Stimulated activated CD8-positive, alpha-beta memory T cell treated with anti-CD3 and anti-CD28 coated beads, Interleukin-15, amount 100 ng/mL, for 48 hours (primary cell): ENCODE data around the gene EZR.

Source experiments
- DNase-seq, 2 donors: peaks; one replicate each; pipeline ENCODE4 v3.0.0-alpha.2; 2020; ENCODE audit warnings: low read depth in 2 of 2

EZR gene

DNA sequence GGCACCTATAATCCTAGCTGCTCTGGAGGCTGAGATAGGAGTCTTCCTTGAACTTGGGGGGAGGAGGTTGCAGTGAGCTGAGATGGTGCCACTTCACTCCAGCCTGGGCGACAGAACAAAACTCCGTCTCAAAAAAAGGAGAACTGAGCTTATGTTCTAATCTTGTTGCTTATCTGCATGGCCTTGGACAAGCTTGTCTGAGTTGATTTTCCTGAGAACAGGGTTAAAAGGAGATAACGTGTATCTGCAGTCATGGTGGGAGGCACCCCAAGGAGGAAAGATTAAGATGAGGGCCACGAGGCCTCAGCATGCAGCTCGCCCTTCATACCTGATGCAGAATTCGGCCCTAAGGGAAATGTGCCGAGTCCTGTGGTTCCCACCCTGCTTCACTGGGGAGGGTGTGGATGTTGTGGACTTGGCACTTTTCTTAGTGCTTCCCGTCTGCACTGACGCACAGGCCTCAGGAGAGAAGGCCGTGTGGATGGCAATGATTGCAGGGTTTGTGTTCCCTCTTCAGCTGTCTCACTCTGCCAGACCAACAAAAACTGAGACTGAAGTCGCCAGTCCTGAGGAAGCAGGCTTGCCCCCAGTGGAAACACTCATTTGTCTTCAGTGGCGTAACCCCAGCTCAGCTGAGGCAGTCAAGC, 56.3 kb downstream of the EZR start:
- no peak for DNase-seq

DNA sequence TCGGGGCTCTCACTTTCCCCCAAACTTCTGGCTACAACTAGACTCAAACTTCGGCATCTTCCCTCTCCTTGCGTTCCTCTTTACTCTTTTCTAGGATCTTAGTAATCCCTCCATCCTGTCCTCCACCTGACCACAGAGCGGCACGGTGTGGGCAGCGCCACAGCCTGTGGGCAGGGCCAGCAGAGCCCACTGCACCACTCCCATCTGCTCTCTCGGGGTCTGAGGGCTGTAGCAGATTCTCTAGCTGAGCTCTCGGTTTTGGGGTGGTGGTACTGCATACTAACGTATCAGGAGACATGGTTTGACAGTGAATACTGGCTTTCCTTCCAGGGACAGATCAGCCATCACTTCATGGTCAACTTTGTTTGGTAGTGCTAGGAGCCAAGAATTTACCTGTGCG, 57.4 kb downstream of the EZR start:
- DNase-seq: no peak

GRCh38 chr6:158760618-158761250, 58.4 kb downstream of the EZR start:
- DNase-seq: no peak

- no peak for DNase-seq
Observed at GRCh38 chr6:158759966-158760617, 59.1 kb downstream of the EZR start.

GRCh38 chr6:158758941-158759479, 60.2 kb downstream of the EZR start:
- DNase-seq: no peak

GRCh38 chr6:158758451-158758860, 60.7 kb downstream of the EZR start:
- DNase-seq: no peak

DNA sequence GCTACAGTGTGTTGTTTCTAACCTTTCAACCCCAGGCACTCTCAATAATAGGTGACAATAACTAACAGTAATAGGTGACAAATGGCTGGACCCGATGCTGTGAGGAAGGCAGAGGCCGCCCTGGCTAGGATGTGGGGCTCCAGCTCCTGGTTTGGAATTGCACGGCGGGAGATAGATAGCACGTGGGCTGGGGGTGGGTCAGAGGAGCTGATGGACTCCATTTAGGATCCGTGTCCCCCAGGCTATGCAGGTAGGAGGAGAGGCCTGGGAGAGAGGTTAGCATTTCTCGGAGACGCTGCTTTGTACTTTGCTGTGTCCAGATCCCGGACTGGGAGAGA, 61.4 kb downstream of the EZR start:
- no peak for DNase-seq

DNA sequence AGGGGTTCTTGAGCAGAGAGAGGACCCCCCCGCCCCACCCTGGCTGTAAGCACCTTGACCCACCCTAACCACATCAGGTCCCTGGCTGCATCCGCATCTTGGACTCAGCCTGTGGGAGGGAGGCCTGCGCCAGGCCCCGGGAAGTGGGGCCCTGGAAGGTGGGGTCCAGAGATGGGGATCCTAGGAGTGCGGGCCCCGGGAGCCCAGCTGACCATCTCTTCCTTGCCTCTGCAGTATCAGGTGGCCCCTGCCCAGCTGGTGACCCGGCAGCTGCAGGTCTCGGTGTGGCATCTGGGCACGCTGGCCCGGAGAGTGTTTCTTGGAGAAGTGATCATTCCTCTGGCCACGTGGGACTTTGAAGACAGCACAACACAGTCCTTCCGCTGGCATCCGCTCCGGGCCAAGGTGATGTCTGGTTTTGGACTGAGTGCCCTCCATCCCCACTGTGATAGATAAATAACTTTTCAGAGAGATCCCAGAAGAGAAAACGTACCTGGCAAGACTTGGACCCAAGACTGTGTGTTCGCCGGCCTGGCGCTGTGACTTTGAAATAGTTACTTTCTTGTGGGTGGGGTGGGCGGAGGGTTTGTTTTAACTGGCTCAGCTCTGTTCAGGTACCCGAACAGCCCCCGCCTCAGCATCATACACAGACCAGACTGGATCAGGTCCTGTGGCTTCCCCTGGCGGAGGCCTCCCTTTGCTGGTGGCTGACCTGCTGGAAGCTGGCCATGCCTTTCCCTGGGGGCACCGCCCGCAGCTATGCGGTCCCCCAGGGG, 62.0 kb downstream of the EZR start:
- DNase-seq: no peak

- no peak for DNase-seq
Observed at GRCh38 chr6:158756126-158756525, 63.0 kb downstream of the EZR start.

DNA sequence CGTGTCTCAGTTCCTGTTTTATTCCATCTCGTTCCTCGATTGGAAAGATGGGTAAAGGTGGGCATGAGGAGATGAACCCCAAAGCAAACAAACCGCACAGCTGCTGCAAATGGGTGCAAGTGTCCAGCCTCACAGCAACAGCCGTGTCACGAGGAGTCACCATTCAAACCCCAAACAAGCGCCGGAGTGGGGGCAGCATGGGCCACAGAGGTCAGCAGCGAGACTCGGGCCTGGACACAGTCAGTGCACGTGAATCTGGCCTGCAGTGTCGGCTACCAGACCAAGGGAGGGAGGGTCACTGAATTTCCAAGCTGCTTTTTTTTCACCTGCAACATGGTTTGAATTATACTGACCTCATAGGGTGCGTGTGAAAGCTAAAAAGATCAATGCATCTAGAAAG, 63.5 kb downstream of the EZR start:
- DNase-seq: no peak

DNA sequence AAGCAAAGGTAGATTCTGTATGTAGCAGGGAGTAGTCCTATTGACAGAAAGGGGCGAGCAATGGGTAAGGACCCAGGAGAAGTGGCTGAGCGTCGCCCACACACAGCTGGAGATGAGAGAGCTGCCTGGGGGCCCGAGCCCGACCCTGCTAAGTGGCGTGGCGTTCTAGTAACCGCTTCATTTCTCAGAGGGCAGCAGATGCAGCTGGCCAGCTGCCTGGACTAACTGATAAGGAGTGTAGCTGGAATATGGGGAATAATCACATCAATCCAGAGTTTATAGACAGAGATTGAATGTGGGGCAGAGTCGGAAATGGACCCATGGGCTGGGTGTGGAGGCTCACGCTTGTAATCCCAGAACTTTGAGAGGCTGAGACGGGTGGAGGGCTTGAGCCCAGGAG, 64.4 kb downstream of the EZR start:
- DNase-seq: no peak

GRCh38 chr6:158753811-158754210, 65.4 kb downstream of the EZR start:
- DNase-seq: no peak

GRCh38 chr6:158752613-158753012, 66.6 kb downstream of the EZR start:
- no peak for DNase-seq

GRCh38 chr6:158751921-158752320, 67.2 kb downstream of the EZR start:
- DNase-seq: no peak

DNA sequence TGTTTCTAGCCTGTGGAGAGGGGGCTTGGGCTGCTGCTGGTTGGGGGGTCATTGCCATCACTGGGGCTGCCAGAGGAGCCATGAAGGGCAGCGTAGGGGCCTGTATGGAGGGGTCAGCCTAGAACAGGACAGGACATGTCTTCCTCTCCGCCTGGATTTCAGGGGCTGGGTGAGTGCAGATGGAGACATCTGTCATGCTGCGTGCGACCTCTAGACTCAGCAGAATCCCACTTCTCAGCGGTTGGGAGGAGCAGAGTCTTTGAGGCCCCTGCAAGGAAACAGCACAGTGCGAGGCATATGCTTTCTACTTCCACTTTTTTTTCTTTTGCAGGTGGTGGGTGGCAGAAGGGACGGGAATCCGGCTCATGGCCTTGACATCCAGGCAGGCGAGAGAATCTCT, 67.9 kb downstream of the EZR start:
- no peak for DNase-seq

DNA sequence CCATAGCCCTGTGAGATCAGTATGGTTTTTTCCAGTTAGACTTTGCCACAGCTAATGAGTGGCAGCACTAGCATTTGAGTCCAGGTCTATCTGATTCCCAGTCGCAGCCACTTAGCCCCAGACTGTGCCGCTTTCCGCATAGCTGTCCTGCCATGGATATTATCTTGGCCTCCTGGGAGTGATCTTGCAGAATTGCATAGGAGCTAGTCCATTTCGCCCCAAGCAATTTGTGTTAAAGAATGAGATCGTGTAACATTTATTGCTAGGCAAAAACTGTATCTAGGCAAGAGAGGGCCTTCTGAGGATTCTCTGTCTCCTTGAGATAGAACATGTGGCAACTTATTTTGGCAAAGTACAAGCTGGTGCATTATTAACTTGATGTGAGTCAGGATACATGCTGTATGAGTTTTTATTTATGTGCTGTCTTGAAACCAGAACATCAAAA, 74.2 kb downstream of the EZR start:
- DNase-seq: no peak

- no peak for DNase-seq
Observed at GRCh38 chr6:158743033-158743651, 76.0 kb downstream of the EZR start.

DNA sequence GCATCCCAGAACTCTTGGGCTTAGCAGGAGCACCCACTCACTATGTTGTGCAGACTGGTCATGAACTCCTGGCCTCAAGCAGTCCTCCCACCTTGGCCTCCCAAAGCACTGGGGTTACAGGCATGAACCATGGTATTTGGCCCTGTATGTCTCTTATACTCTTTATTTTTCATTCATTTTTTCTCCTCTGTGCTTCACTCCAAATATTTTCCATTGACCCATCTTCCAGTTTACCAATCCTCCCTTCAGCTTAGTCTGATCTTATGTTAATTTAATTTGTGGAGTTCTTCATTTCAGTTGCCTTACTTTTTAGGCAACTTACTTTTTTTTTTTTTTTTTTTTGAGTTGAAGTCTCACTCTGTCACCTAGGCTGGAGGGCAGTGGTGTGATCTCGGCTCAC, 79.5 kb downstream of the EZR start:
- DNase-seq: no peak

DNA sequence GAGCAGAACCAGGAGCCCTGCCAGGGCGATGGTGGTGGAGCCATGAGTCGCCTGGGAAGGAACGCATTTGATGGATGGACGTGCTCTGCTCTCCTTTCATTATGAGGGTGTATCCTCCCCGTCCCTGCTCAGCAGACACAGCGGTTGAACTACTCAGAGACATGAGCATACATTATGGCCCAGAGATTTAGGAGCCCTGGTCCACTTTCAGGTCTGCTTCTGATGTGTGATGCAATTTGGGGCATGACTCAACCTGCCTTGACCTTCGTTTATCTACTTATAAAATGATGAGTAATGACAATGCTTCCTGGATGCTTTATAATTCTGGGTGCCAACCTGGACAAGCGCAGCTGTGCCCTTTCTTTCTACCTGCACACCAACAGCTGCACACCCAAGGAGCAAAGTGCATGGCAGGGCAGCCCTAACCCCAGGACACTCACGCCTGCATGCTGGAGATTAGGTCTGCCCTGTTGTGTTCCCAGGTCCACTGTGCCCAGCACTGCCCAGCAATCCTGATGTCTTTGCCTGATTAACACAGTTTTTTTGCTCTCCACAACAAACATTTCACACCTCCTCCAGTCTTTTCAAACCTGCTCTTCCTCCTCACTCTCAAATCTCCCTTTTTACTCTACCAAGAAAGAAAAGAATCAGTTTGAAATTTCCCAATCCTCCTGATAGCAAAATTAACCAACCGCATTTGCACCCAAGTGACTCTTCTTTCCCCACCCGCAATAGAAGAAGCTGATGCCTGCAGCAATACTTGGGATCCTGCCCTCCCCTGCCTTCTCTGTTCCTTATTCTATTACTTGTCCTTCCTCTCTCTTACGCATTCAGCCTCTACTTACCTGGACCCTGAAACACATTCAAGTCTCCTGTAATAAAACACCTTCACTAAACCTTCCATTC, 81.2 kb downstream of the EZR start:
- no peak for DNase-seq

- DNase-seq: no peak
Observed at GRCh38 chr6:158737082-158737709, 82.0 kb downstream of the EZR start.
